Measurements from ENCODE around the gene ZNF331.

ZNF331 gene

GRCh38 chr19:53579518-53579917 lies 41.6 kb downstream of the ZNF331 start:
- DNase-seq = no peak

- DNase-seq = no peak
These were observed 43.2 kb downstream of the ZNF331 start for GRCh38 chr19:53580871-53581835.

DNA sequence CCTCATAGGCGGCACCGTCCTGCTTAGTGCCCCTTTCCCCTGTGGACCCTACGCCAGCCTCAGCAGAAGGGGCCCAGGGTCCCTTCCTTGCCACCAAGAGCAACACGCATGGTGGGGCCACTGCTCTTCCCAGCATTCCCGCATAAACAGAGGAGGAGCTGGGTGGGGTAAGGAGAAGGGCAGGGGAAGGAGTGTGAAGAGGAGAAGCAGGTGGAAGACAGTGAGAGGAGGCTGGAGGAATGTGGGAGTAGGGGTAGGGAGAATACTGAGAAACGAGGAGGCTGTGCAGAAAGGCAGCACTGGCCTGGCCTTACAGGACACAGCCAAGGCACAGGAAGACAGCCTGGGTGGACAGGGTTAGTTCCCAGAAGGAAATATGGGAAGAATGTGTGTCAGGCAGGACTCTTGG lies 43.9 kb downstream of the ZNF331 start:
- DNase-seq = no peak

GRCh38 chr19:53583181-53583580 lies 45.2 kb downstream of the ZNF331 start:
- no peak for DNase-seq

DNA sequence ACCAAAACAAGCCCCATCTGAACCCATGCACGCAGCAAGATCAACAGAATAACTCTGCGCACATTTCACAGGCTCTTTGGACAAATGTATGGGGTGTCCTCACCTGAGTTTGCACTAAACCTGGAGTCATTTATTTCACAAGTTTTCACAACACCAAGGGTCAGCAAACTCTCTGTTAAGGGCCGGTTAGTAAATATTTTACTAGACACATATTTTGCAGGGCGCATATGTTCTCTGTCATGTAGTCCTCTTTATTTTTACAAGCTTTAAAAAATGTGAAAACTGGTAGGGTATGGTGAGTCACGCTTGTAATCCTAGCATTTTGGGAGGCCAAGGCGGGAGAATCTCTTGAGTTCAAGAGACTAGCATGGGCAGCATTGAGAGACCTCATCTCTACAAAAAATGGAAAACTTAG lies 48.3 kb downstream of the ZNF331 start:
- no peak for DNase-seq

- no peak for DNase-seq
These were observed 57.0 kb downstream of the ZNF331 start for GRCh38 chr19:53594811-53595509.

DNA sequence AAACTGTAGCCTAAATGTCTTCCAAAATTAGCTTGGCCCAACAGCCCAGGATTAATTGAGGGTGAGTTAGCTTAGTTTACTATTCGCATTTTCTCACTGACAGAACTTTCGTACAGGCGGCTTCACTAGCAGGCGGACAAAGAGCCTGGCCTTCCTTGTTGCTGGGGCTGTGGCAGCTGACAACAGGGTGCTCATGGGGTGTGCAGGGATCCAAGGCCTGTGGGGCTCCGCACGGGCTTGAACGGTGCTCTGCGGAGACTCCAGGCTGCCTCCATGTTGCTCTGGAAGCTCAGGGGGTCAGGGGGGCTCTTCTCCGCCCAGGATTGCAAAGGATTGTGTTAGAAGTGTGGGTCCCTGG lies 57.5 kb downstream of the ZNF331 start:
- no peak for DNase-seq

DNA sequence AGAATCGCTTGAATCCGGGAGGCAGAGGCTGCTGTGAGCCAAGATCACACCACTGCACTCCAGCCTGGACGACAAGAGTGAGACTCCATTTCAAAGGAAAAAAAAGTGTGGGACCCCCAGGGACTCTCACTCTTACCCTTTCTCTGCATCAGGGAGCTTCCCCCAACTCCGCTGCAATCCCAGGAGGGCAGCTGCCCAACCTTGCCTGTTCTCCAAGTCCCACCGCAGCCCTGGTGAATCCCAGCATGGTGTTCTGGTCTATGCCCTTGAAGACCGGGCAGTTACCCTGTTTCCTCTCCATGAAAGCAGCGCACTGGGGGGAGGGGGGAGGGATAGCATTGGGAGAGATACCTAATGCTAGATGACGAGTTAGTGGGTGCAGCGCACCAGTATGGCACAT lies 58.1 kb downstream of the ZNF331 start:
- no peak for DNase-seq

- no peak for DNase-seq
These were observed 59.1 kb downstream of the ZNF331 start for GRCh38 chr19:53597023-53597422.

GRCh38 chr19:53598361-53598760 lies 60.4 kb downstream of the ZNF331 start:
- no peak for DNase-seq

- DNase-seq = no peak
These were observed 62.3 kb downstream of the ZNF331 start for GRCh38 chr19:53600217-53600616.

DNA sequence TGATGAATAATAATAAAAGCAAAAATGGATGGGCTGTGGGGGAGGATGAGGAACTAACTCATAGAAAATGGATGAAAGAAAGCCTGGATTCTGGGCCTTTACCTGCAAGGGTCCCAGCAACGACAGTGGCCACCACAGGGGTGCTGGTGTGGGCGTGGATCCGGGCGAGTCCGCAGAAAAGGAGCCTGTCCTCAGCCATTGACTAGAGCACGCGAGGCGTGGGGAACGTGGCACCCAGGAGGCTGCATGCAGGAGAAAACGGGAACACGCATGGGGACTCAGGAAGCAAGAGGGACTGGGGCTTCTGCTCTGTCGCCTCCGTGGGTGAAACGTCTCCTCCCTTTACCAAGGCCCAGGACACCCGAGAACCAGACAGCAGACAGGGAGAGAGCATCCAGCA lies 68.1 kb downstream of the ZNF331 start:
- DNase-seq = no peak

- no peak for DNase-seq
These were observed 70.4 kb downstream of the ZNF331 start for GRCh38 chr19:53608381-53608780.

- DNase-seq = no peak
These were observed 75.0 kb downstream of the ZNF331 start for GRCh38 chr19:53612762-53613526.

- DNase-seq = no peak
These were observed 84.2 kb downstream of the ZNF331 start for GRCh38 chr19:53621885-53622740.

DNA sequence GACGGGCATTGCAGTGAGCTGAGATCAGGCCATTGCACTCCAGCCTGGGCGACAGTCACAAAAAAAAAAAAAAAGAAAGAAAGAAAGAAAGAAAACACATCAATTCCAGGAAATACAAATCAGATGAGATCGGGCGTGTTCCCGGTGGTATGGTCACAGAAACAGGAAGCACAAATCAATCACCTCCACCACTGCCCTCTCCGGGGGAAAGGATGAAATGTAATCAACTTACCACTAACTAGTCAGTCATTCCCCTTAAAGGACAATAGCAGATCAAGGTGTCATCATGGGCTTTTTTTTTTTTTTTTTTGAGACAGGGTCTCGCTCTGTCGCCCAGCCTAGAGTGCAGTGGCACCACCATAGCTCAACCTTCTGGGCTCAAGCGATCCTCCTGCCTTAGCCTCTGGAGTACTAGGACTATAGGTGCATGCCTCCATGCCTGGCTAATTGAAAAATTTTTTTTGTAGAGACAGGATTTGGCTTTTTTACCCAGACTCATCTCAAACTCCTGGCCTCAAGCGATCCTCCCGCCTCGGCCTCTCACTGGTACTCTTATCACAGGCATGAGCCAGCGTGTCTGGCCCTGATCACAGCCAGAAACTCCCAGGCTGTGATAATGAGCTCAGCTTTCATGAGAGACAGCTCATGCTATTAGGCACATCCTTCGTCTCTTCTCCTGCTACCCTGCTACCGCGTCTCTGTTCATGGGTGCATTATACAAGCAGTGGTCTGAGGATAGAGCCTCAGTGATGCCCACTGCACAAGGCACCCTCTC lies 87.0 kb downstream of the ZNF331 start:
- no peak for DNase-seq

GRCh38 chr19:53626486-53626885 lies 88.5 kb downstream of the ZNF331 start:
- no peak for DNase-seq

DNA sequence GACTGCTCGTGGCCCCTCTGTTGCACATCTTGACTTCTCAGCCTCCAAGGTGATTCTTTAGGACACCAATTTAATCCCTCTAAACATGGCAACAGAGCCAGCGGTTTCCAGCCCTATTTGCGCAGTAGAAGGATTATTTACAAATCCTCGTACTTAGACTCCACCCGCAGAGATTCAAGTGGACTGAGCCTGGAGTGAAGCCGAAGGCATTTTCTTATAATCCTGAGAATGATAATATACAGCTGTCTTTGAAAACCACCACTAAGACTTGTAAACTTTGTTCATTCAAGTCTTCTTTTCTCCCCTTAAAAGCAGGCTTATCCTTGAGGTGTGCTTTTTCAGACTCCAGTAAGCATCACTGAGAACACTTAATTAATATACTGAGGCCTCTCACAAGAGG lies 89.0 kb downstream of the ZNF331 start:
- no peak for DNase-seq

Data from CD4-positive, alpha-beta T cell treated with Interleukin-6 for 4 hours (primary cell).